Measurements from ENCODE around the gene RGS7. TPM values are rescaled to one million over a fixed set of nuclear protein-coding genes. Genes with fewer than 3 reads are reported as not detected.

RGS7 gene
- total and polyA plus RNA-seq, 2 of the 4 experiments (the other 2 are of a cell fraction) = 0.58 to 0.72 TPM

DNA sequence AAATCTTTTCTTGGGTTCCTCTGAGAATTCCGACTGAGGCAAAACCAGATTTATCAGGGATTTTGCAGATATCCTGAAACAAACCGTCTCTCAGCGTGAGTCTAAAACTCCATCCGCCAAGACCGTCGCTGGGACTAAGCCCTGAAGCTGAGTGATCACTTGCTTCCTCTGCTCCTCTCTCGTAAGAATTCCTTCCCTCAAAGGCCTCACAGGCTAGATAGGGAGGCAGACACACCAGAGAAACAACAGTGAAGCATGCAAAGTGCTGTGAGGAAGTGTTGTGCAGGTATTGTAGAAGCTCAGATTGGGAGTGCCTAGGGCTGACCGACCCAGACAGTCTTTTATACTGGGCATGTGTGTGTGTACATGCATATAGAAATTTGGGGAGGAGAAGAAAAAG lies 119.1 kb downstream of the RGS7 start:
- H2BK20ac ChIP-seq (ENCODE audit: low read depth, low read length) = no peak overlapping the region
- no peaks in the 10 kb centered on the region for H3K4me1 ChIP-seq (ENCODE audit: control insufficient read depth, insufficient read depth, low read length)
- dilution Hi-C loops (cut with HindIII; ENCODE audit: low sequenced_read_pairs, unreplicated experiment) (no loop called here), in situ Hi-C loops (cut with MboI; ENCODE audit: low sequenced_read_pairs) (no loop called here), intact Hi-C loops (cut with micrococcal nuclease) (no loop called here)
- peaks cover 11% of the 10 kb centered on the region for H3K9me3 ChIP-seq (ENCODE audit: control insufficient read depth, insufficient read depth, low read length)
- H4K20me1 ChIP-seq (ENCODE audit: insufficient read depth, low read length) = no peaks in the 10 kb centered on the region
- no peak overlapping the region for H2AFZ ChIP-seq (replicated peaks; ENCODE audit: low read length, poor library complexity)
- no peak overlapping the region for H3K23ac ChIP-seq (ENCODE audit: low read depth, low read length)
- H3K9ac ChIP-seq (ENCODE audit: low read depth, low read length) = no peak overlapping the region
- H3K14ac ChIP-seq (replicated peaks; ENCODE audit: low read depth, low read length) = no peak overlapping the region
- H3K18ac ChIP-seq (ENCODE audit: low read depth, low read length) = no peak overlapping the region
- H3K27me3 ChIP-seq (ENCODE audit: control insufficient read depth, insufficient read depth, low read length) = no peaks in the 10 kb centered on the region
- H3K27ac ChIP-seq (ENCODE audit: insufficient read depth, low read length) = no peak overlapping the region
- no peak overlapping the region for H2AK5ac ChIP-seq (ENCODE audit: low read depth, low read length)
- no peak overlapping the region for H2BK15ac ChIP-seq (ENCODE audit: low read depth, low read length)
- ChIA-PET CTCF (no interaction called here), POLR2A (ENCODE audit: unreplicated experiment) (no interaction called here)
- H4K8ac ChIP-seq (ENCODE audit: low read depth in 2 of 2, low read length in 2 of 2) = no peak overlapping the region
- no peaks in the 10 kb centered on the region for H3K9me1 ChIP-seq (ENCODE audit: insufficient read depth, low read length)
- H3K4me2 ChIP-seq (ENCODE audit: low read depth, low read length) = no peak overlapping the region
- TF ChIP-seq, protein P1, sequence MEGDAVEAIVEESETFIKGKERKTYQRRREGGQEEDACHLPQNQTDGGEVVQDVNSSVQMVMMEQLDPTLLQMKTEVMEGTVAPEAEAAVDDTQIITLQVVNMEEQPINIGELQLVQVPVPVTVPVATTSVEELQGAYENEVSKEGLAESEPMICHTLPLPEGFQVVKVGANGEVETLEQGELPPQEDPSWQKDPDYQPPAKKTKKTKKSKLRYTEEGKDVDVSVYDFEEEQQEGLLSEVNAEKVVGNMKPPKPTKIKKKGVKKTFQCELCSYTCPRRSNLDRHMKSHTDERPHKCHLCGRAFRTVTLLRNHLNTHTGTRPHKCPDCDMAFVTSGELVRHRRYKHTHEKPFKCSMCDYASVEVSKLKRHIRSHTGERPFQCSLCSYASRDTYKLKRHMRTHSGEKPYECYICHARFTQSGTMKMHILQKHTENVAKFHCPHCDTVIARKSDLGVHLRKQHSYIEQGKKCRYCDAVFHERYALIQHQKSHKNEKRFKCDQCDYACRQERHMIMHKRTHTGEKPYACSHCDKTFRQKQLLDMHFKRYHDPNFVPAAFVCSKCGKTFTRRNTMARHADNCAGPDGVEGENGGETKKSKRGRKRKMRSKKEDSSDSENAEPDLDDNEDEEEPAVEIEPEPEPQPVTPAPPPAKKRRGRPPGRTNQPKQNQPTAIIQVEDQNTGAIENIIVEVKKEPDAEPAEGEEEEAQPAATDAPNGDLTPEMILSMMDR (conservative IDR thresholded peaks at IDR 0.05; ENCODE audit: low read depth, low read length) = no peak
- TF ChIP-seq CEBPB (IDR thresholded peaks at IDR 0.05; ENCODE audit: low read depth, low read length) (no peak), NFE2L2 (IDR thresholded peaks at IDR 0.05; ENCODE audit: low read depth, low read length) (no peak), POLR2A (IDR thresholded peaks at IDR 0.05; ENCODE audit: low read depth, low read length) (no peak)
- no peak overlapping the region for H3K4ac ChIP-seq (ENCODE audit: low read depth, low read length)
- BruUV-seq (replicated peaks) = no TSS peak
- H4K91ac ChIP-seq (ENCODE audit: insufficient read depth, low read depth, low read length) = no peak overlapping the region
- no peak overlapping the region for H2BK5ac ChIP-seq (ENCODE audit: low read depth, low read length, poor library complexity, severe bottlenecking)
- no peak overlapping the region for H3K4me3 ChIP-seq (ENCODE audit: insufficient read depth, low read depth, low read length)
- WGBS, 2 experiments (ENCODE audit: extremely low coverage in 2 of 2, insufficient read length in 1 of 2) = 43% methylated on average over 1 of the region's 8 CpGs; no CpG with 5 or more reads in 1 of the 2 experiments
- no peak overlapping the region for H3K56ac ChIP-seq (ENCODE audit: extremely low read depth, insufficient read depth, low read length)
- no peak overlapping the region for H2AK9ac ChIP-seq (replicated peaks; ENCODE audit: low read depth, low read length, poor library complexity)
- no peak overlapping the region for H2BK120ac ChIP-seq (ENCODE audit: low read depth, low read length)
- ATAC-seq (ENCODE audit: low read depth) = no peak
- H4K5ac ChIP-seq (ENCODE audit: low read depth, low read length) = no peak overlapping the region
- no peaks in the 10 kb centered on the region for H3K79me1 ChIP-seq (ENCODE audit: low read depth in 1 of 2, low read length in 2 of 2)
- DNase-seq = no peak
- H3K36me3 ChIP-seq (ENCODE audit: control insufficient read depth, insufficient read depth, low read length) = no peaks in the 10 kb centered on the region

All from IMR-90 (cell line).